Measurements from ENCODE around the gene ACVR1.

The ACVR1 gene

DNA sequence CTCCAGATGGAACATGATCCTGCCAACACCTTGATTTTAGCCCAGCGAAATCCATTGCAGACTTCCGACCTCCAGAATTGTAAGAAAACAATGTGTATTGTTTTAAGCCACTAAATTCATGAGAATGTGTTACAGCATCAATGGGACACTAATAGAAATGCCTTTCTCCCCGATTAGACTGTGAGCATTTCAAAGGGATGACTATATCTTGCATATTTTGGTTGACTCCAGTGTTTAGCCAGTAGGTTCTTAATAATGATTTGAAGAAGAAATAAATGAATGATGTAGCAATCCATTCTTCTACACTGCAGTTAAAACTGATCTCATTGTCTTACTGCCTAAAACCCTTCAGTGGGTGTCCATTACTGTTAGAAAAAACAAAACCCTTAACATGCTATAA, 180.1 kb downstream of the ACVR1 start:
- in situ Hi-C loops (cut with MboI; ENCODE audit: low pct_unique_long_range_greater_than_20kb, low sequenced_read_pairs), result no loop called here
- DNase-seq, result no peak

DNA sequence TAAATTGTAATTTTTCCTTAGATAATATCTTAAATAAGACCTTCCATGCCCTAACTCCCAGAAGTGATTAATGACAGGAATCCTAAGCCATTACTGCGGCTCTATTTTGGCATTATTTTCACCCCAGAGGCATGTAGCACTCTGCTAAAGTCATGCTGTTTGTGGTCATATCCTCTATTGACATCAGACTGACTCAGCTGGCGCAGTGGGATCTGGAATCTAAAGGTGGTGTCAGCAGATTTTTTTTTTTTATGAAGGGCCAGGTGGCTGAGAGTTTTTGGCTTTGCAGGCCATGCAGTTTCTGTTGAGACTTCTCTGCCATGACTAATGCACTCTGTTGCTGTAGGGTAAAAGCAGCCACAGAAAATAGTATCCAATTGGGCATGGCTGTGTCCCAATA, 183.4 kb downstream of the ACVR1 start:
- in situ Hi-C loops (cut with MboI; ENCODE audit: low pct_unique_long_range_greater_than_20kb, low sequenced_read_pairs), result no loop called here
- no peak for DNase-seq

- in situ Hi-C loops (cut with MboI; ENCODE audit: low pct_unique_long_range_greater_than_20kb, low sequenced_read_pairs), result no loop called here
These were observed 184.4 kb downstream of the ACVR1 start for GRCh38 chr2:157691695-157692094.

GRCh38 chr2:157691131-157691530, 185.0 kb downstream of the ACVR1 start:
- no peak for DNase-seq
- in situ Hi-C loops (cut with MboI; ENCODE audit: low pct_unique_long_range_greater_than_20kb, low sequenced_read_pairs), result no loop called here

More at GRCh38 chr2:157691695-157692094, 184.4 kb downstream of the ACVR1 start:
- DNase-seq, result no peak

Measured in KBM-7 (cell line).